ENCODE data around the gene TMEM215.

DNA sequence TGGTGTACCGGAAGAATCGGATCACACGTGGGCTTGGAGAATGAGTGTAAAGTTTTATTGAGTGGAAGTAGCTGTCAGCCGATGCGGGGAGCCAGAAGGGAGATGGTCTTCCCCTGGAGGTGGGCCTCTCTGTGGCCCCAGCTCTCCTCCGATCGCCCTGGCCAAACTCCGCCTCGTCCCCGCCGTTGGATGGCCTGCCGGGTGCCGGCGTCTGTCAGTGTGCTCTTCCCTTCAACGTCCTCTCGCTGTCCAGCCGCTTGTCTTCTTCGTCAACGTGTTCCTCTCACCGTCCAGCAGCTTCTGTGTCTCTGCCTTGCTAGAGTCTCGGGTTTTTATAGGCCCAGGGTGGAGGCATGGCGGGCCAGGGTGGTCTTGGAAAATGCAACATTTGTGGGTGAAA is 27.6 kb upstream of the TMEM215 start:
- TF ChIP-seq, protein P1, sequence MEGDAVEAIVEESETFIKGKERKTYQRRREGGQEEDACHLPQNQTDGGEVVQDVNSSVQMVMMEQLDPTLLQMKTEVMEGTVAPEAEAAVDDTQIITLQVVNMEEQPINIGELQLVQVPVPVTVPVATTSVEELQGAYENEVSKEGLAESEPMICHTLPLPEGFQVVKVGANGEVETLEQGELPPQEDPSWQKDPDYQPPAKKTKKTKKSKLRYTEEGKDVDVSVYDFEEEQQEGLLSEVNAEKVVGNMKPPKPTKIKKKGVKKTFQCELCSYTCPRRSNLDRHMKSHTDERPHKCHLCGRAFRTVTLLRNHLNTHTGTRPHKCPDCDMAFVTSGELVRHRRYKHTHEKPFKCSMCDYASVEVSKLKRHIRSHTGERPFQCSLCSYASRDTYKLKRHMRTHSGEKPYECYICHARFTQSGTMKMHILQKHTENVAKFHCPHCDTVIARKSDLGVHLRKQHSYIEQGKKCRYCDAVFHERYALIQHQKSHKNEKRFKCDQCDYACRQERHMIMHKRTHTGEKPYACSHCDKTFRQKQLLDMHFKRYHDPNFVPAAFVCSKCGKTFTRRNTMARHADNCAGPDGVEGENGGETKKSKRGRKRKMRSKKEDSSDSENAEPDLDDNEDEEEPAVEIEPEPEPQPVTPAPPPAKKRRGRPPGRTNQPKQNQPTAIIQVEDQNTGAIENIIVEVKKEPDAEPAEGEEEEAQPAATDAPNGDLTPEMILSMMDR (IDR thresholded peaks at IDR 0.05), result no peak
- no peak for TF ChIP-seq POLR2A (IDR thresholded peaks at IDR 0.05)

Measured in heart left ventricle (tissue), 13 donors.